K562 (cell line): ENCODE measurements around the gene TXN2. TPM values are rescaled to one million over a fixed set of nuclear protein-coding genes. Genes with fewer than 3 reads are reported as not detected.

ENCODE experiments used
- IFI16 ChIP-seq: fragments of 250-450 bp; sonication (Bioruptor Pico); IDR thresholded peaks from 2 replicates; pipeline ENCODE4 v2.1.2; 2022; ENCODE audit warnings: mild to moderate bottlenecking, inconsistent platforms
- KLF16 ChIP-seq: IDR thresholded peaks from 2 replicates; pipeline ENCODE4 v1.6.1; 2016; ENCODE audit warnings: antibody characterized with exemption
- MBD1 ChIP-seq: fragments of 250-450 bp; sonication (Bioruptor Pico); IDR thresholded peaks from 2 replicates; pipeline ENCODE4 v1.8.0; 2022; ENCODE audit warnings: inconsistent platforms
- PKNOX1 ChIP-seq: fragments of 450-650 bp; IDR thresholded peaks from 2 replicates; pipeline ENCODE4 v1.6.1; 2016
- SNRNP70 ChIP-seq: fragments of 200-400 bp; formaldehyde crosslinking; optimal IDR thresholded peaks from 2 replicates; pipeline ENCODE3; 2017; ENCODE audit warnings: low read depth, low read length
- ZNF174 ChIP-seq: fragments of 250-450 bp; sonication (Bioruptor Pico); IDR thresholded peaks from 2 replicates; pipeline ENCODE4 v1.4.0; 2020; ENCODE audit warnings: mild to moderate bottlenecking
- ZNF23 ChIP-seq: fragments of 250-450 bp; sonication (Bioruptor Pico); IDR thresholded peaks from 2 replicates; pipeline ENCODE4 v1.4.0; 2020; ENCODE audit warnings: mild to moderate bottlenecking
- polyA plus RNA-seq, 8 experiments: library from polyadenylated mRNA; depleted of rRNA in 4 of 8; stranded (reverse) in 5 of 8; unstranded in 3 of 8; fragments of >200 nt; fragmentation: Nextera tagmentation in 2 of 8; fragmentation: Illumina TruSeq in 1 of 8; extraction: Ambion mirVana in 2 of 8; extraction: Trizol in 1 of 8; gene quantifications; 2 replicates each; pipeline versions ENCODE4 v1.2.1 to v1.2.3, GENCODE V29; 2011 to 2014; ENCODE audit warnings: inconsistent platforms in 1 of 8, missing spikeins in 1 of 8
- total RNA-seq, 7 experiments: library from RNA; depleted of rRNA in 6 of 7; stranded (reverse); fragments of >200 nt in 6 of 7; fragmentation: Illumina TruSeq in 2 of 7; extraction: Trizol in 2 of 7; gene quantifications; 2 replicates each; pipeline versions ENCODE4 v1.2.1 to v1.2.3, GENCODE V29; 2011 to 2021; ENCODE audit warnings: low replicate concordance in 1 of 7
- TF ChIP-seq, protein P1 (sequence below), 2 experiments: fragments of 200-800 bp in 1 of 2; sonication (Bioruptor generic) in 1 of 2; sonication (generic) in 1 of 2; formaldehyde crosslinking in 1 of 2; IDR thresholded peaks in 1 of 2; conservative IDR thresholded peaks in 1 of 2; 2 replicates each; pipeline versions ENCODE4 v1.5.0 to v1.6.1; 2016 to 2020; ENCODE audit warnings: missing compliant biosample characterization in 1 of 2, missing genetic modification characterization in 1 of 2, missing genetic modification reagents in 1 of 2
- TF ChIP-seq, protein P2 (sequence below): sonication (generic); formaldehyde crosslinking; IDR thresholded peaks from 2 replicates; pipeline ENCODE4 v1.8.0; 2023; ENCODE audit warnings: mild to moderate bottlenecking, missing genetic modification reagents

The TXN2 gene
- total and polyA plus RNA-seq, 9 of the 15 experiments (the other 6 are each of a cell fraction or from before 2014, with no cell fraction given): 48.5 to 399 (median 118) TPM

- TF ChIP-seq, protein P1, sequence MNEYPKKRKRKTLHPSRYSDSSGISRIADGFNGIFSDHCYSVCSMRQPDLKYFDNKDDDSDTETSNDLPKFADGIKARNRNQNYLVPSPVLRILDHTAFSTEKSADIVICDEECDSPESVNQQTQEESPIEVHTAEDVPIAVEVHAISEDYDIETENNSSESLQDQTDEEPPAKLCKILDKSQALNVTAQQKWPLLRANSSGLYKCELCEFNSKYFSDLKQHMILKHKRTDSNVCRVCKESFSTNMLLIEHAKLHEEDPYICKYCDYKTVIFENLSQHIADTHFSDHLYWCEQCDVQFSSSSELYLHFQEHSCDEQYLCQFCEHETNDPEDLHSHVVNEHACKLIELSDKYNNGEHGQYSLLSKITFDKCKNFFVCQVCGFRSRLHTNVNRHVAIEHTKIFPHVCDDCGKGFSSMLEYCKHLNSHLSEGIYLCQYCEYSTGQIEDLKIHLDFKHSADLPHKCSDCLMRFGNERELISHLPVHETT (CRISPR knock-in tag; conservative IDR thresholded peaks at IDR 0.05 in 1 of 2, IDR thresholded peaks at IDR 0.05 in 1 of 2): no peak
- TF ChIP-seq IFI16 (CRISPR knock-in tag) (no peak), PKNOX1 (no peak), SNRNP70 (no peak), ZNF174 (no peak), KLF16 (no peak), ZNF23 (no peak), MBD1 (CRISPR knock-in tag) (no peak)
- TF ChIP-seq, protein P2, sequence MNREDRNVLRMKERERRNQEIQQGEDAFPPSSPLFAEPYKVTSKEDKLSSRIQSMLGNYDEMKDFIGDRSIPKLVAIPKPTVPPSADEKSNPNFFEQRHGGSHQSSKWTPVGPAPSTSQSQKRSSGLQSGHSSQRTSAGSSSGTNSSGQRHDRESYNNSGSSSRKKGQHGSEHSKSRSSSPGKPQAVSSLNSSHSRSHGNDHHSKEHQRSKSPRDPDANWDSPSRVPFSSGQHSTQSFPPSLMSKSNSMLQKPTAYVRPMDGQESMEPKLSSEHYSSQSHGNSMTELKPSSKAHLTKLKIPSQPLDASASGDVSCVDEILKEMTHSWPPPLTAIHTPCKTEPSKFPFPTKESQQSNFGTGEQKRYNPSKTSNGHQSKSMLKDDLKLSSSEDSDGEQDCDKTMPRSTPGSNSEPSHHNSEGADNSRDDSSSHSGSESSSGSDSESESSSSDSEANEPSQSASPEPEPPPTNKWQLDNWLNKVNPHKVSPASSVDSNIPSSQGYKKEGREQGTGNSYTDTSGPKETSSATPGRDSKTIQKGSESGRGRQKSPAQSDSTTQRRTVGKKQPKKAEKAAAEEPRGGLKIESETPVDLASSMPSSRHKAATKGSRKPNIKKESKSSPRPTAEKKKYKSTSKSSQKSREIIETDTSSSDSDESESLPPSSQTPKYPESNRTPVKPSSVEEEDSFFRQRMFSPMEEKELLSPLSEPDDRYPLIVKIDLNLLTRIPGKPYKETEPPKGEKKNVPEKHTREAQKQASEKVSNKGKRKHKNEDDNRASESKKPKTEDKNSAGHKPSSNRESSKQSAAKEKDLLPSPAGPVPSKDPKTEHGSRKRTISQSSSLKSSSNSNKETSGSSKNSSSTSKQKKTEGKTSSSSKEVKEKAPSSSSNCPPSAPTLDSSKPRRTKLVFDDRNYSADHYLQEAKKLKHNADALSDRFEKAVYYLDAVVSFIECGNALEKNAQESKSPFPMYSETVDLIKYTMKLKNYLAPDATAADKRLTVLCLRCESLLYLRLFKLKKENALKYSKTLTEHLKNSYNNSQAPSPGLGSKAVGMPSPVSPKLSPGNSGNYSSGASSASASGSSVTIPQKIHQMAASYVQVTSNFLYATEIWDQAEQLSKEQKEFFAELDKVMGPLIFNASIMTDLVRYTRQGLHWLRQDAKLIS: no peak
Observed at GRCh38 chr22:36442506-36443197, 38.8 kb downstream of the TXN2 start (continued).
